NCI-H2227 (cell line): Measurements from ENCODE around the gene FAM174A.
"Not testable (repeated sequence)": the region's sequence is repeated elsewhere in the genome, so short reads cannot be mapped to it uniquely, and the experiment has no call there.

Experiments
- DNase-seq: peaks from one replicate; lab custom pipeline; 2025; ENCODE audit not compliant: unreplicated experiment; lab: John Stamatoyannopoulos, UW

Gene FAM174A

GRCh38 chr5:100575815-100576214 is 40.6 kb downstream of the FAM174A start:
- no peak for DNase-seq

GRCh38 chr5:100576217-100576751 is 41.1 kb downstream of the FAM174A start:
- no peak for DNase-seq

GRCh38 chr5:100577506-100577905 is 42.3 kb downstream of the FAM174A start:
- DNase-seq = no peak

GRCh38 chr5:100584069-100584468 is 48.9 kb downstream of the FAM174A start:
- no peak for DNase-seq

- no peak for DNase-seq
These were observed 49.7 kb downstream of the FAM174A start for GRCh38 chr5:100584889-100585288.

DNA sequence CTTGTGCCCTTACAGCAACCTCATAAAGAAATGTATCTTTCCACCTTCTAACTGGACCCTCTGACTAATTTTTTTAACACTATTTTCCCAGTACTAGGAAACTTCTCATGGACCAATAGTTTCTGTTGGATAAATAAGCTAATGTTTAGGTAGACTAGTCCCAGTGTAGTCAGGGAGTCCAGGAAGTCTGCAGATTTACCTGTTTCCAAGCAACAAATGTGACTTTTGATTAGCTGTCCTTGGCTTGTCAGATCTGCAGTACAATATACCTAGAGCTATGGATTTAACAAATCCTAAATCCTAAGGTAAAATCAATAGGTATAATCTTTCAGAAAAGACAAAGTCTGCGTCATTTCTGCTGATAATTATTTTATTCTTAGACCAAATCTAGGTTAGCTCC is 55.7 kb downstream of the FAM174A start:
- no peak for DNase-seq

DNA sequence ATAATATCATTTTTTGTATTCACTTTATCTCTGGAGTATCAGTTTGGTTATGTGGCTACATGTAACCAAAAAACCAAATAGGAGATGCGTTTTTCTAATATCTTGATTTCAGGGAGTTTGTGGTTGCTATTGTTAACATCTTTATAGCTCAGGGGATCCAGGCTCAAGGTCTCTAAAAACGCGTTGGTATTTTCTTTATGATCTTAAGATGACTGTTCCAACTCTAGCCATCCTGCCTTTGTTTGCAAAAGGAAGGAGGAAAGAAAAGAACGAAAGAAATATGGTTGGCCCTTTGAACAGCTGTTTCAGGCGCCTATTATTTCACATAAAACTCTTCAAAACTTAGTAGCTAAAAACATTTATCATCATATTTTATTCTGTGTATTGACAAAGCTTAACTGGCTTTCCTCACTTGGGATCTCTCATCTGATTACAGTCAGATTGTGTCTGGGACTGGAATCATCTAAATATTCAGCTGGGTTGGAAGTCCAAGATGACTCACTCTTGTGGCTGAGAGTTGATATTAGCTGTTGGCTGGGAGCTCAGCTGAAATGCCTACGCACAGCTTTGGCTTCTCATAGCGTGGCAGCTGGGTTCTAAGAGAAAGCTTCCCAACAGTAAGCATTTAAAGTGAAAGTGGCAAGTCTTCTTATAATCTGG is 60.1 kb downstream of the FAM174A start:
- DNase-seq = no peak

- no peak for DNase-seq
These were observed 60.6 kb downstream of the FAM174A start for GRCh38 chr5:100595812-100596173.

- no peak for DNase-seq
These were observed 63.3 kb downstream of the FAM174A start for GRCh38 chr5:100598446-100598845.

DNA sequence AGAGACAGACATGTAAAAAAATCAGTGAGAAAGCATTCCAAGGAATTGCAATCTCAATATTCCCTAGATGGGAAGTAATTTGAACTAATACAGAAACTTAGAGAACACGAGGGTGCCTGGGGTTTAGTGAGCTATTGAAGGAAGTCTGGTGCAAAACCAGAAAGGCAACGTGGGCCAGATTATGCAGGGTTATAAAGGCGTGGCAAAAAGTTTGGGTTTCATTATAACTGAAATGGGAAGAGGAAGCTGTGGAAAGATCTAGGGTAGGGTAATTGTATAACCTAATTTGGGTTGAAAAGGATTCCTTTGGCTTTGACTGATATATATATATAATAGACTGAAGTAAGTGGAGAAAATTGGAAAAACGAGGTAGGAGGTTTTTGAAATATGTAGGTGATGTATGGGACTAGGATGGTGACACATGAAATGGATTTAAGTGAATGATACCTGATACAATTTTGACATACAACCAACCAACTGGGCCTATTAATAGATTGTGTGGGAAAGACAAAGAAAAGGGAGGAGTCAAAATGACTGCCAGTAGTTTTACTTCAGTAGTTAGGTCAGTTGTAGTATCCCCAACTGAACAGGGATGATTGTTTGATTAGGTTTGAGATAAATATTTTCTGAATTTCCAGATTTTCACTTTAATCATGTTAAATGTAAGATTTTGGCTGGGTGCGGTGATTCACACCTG is 65.3 kb downstream of the FAM174A start:
- DNase-seq = no peak

DNA sequence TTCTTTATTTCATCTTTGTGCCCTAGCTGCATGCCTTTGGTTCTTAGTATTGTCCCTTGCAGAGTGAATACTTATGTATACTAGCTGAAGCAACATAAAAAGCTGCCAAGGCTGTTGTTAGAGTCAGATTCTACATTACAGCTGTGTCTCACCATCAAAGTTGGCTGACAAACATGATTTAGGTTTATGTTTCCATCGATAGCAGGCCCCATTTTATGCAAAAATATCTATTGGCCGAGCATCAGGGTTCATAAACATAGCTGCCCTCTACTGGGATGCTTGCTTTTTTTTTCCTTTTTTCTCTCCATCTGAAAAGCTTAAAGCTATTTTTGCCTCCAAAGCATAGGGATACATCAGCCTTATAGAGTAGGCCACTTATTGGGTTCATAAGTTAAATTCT is 68.0 kb downstream of the FAM174A start:
- DNase-seq = no peak

GRCh38 chr5:100604021-100604420 is 68.8 kb downstream of the FAM174A start:
- DNase-seq = not testable (repeated sequence)

DNA sequence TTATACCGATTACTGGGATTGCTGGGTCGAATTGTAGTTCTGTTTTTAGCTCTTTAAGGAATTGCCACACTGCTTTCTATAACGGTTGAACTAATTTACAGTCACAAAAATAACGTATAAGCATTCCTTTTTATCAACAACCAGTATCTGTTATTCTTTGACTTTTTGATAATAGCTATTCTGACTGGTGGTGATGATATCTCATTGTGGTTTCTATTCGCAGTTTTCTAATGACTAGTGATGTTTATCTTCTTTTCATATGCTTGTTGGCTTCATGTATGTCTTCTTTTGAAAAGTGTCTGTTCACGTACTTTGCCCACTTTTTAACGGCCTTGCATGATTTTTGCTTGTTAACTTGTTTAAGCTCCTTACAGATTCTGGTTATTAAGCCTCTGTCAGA is 74.4 kb downstream of the FAM174A start:
- DNase-seq = no peak

DNA sequence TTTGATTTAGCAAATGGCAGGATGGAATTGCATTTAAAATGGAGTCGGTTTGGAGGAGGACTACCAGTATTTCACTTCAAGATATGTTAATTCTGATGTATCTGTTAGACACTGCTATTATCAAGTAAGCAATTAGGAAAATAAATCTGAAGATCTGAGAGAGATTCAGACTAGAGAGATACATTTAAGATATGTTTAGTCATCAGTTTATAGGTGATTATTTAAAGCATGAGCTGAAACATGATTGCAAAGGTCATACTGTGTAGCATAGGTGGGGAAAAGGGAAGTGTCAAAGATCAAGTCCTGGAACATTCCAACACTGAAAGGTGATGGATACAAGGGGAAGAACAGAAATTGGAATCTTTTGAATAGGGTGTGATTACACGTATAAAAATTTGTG is 79.1 kb downstream of the FAM174A start:
- DNase-seq = no peak

DNA sequence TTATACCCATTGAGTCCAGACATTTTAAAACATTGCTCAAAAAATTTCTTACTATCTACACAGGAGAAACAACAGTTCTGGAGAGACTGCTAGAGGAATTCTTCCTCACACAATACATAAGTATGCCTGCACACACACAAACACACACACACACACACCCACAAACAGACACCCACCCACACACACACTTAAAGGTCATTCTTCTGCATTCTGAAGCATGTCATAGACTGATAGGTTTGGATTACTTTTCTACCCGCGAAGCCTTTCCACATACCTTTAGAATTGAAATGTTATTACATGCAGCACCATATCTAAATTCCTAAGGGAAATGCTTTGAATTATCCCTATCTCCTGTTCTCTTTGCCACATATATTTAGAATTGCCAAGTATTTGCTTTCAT is 80.2 kb downstream of the FAM174A start:
- DNase-seq = no peak

GRCh38 chr5:100616291-100616690 is 81.1 kb downstream of the FAM174A start:
- no peak for DNase-seq

DNA sequence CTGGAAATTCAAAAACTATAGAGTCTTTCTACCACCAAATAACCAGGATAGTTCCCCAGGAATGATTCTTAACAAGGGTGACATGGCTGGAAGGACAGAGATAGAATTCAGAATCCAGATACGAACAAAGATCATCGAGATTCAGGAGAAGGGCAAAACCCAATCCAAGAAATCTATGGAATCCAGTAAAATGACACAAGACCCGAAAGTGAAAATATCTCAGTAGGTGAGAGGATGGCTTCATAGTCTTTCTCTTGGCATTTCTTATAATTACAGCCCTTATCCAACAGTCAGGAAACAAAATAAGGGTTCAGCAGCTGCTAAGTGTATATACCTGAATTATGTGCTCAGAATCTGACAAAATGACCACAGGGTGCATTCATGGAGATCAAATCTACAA is 81.8 kb downstream of the FAM174A start:
- DNase-seq = no peak

- no peak for DNase-seq
These were observed 88.5 kb downstream of the FAM174A start for GRCh38 chr5:100623719-100624118.

- no peak for DNase-seq
These were observed 99.9 kb downstream of the FAM174A start for GRCh38 chr5:100634937-100635534.
